ENCODE measurements around the gene TRUB1.

The TRUB1 gene

GRCh38 chr10:114987995-114988394 is 50.0 kb downstream of the TRUB1 start:
- no peak for DNase-seq

GRCh38 chr10:114990586-114990985 is 52.6 kb downstream of the TRUB1 start:
- DNase-seq = no peak

GRCh38 chr10:114990991-114991390 is 53.0 kb downstream of the TRUB1 start:
- DNase-seq = no peak

- DNase-seq = no peak
These were observed 54.3 kb downstream of the TRUB1 start for GRCh38 chr10:114992189-114992775.

GRCh38 chr10:114995468-114996247 is 57.7 kb downstream of the TRUB1 start:
- DNase-seq = no peak

- DNase-seq = no peak
These were observed 58.5 kb downstream of the TRUB1 start for GRCh38 chr10:114996542-114996941.

GRCh38 chr10:114998993-114999392 is 61.0 kb downstream of the TRUB1 start:
- DNase-seq = no peak

GRCh38 chr10:115001506-115002381 is 63.7 kb downstream of the TRUB1 start:
- no peak for DNase-seq

GRCh38 chr10:115003396-115003795 is 65.4 kb downstream of the TRUB1 start:
- no peak for DNase-seq

GRCh38 chr10:115004236-115004862 is 66.4 kb downstream of the TRUB1 start:
- no peak for DNase-seq

GRCh38 chr10:115005771-115006170 is 67.8 kb downstream of the TRUB1 start:
- DNase-seq = no peak

- DNase-seq = no peak
These were observed 80.4 kb downstream of the TRUB1 start for GRCh38 chr10:115018185-115018931.

GRCh38 chr10:115020449-115020848 is 82.5 kb downstream of the TRUB1 start:
- DNase-seq = no peak

GRCh38 chr10:115022733-115023132 is 84.7 kb downstream of the TRUB1 start:
- no peak for DNase-seq

GRCh38 chr10:115023715-115024114 is 85.7 kb downstream of the TRUB1 start:
- DNase-seq = no peak

GRCh38 chr10:115024371-115024770 is 86.4 kb downstream of the TRUB1 start:
- no peak for DNase-seq

- DNase-seq = no peak
These were observed 88.2 kb downstream of the TRUB1 start for GRCh38 chr10:115026056-115026745.

GRCh38 chr10:115026746-115027140 is 88.7 kb downstream of the TRUB1 start:
- DNase-seq = no peak
